Activated CD4-positive, CD25-positive, alpha-beta regulatory T cell treated with anti-CD3 and anti-CD28 coated beads, Interleukin-2, amount 50 U/mL, for 16 hours (primary cell): ENCODE data around the gene ABCF3.

Experiments
- DNase-seq: peaks from one replicate; pipeline ENCODE4 v3.0.0-alpha.2; 2020; ENCODE audit warnings: low read depth, low spot score

Gene ABCF3

GRCh38 chr3:184230603-184231528 lies 44.9 kb downstream of the ABCF3 start:
- no peak for DNase-seq

- no peak for DNase-seq
Measured at GRCh38 chr3:184231671-184232070, 45.7 kb downstream of the ABCF3 start.

- no peak for DNase-seq
Measured at GRCh38 chr3:184233127-184233843, 47.3 kb downstream of the ABCF3 start.

GRCh38 chr3:184234224-184234623 lies 48.2 kb downstream of the ABCF3 start:
- no peak for DNase-seq

- DNase-seq = no peak
Measured at GRCh38 chr3:184234671-184235380, 48.8 kb downstream of the ABCF3 start.

GRCh38 chr3:184235381-184236032 lies 49.5 kb downstream of the ABCF3 start:
- DNase-seq = no peak

- DNase-seq = no peak
Measured at GRCh38 chr3:184236033-184236410, 50.0 kb downstream of the ABCF3 start.

- no peak for DNase-seq
Measured at GRCh38 chr3:184236636-184237035, 50.6 kb downstream of the ABCF3 start.

GRCh38 chr3:184237211-184237610 lies 51.2 kb downstream of the ABCF3 start:
- no peak for DNase-seq

GRCh38 chr3:184237807-184238206 lies 51.8 kb downstream of the ABCF3 start:
- no peak for DNase-seq

GRCh38 chr3:184238246-184238818 lies 52.3 kb downstream of the ABCF3 start:
- no peak for DNase-seq

GRCh38 chr3:184239221-184239620 lies 53.2 kb downstream of the ABCF3 start:
- DNase-seq = no peak

GRCh38 chr3:184239708-184240107 lies 53.7 kb downstream of the ABCF3 start:
- DNase-seq = no peak

GRCh38 chr3:184240384-184241140 lies 54.6 kb downstream of the ABCF3 start:
- DNase-seq = no peak

GRCh38 chr3:184241141-184241446 lies 55.1 kb downstream of the ABCF3 start:
- no peak for DNase-seq

GRCh38 chr3:184241447-184242296 lies 55.7 kb downstream of the ABCF3 start:
- no peak for DNase-seq

GRCh38 chr3:184242297-184242685 lies 56.3 kb downstream of the ABCF3 start:
- no peak for DNase-seq
